Measurements from ENCODE around the gene SCN7A. TPM values are rescaled to one million over a fixed set of nuclear protein-coding genes. Genes with fewer than 3 reads are reported as not detected.
A peak's percentile ranks its signal among the peaks of the same experiment; 100 is the strongest.

SCN7A gene
- polyA plus RNA-seq, 1 donor (not counting 4 experiments of a cell fraction or from before 2014, with no cell fraction given): not detected

DNA sequence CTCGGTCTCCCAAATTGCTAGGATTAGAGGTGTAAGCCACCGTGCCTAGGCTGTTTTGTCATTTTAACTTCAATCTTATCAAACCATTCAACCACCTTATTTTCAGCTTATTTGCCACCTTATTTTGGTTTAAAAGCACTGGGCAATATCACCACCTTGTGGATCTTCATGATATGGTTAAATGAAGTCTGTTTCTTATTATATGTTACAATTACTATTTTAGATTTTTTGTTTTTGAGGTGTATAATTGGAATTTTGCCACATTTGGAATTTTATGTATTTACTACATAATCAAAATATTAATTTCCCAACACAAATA, 74.5 kb downstream of the SCN7A start:
- dilution Hi-C loops (cut with MboI; ENCODE audit: extremely low pct_ligation_motif_present, low sequenced_read_pairs): no loop called here
- H3K4me1 ChIP-seq (ENCODE audit: control insufficient read depth, extremely low read depth, insufficient read depth, low read length): no peaks in the 10 kb centered on the region
- DNase-seq (ENCODE audit: low read depth, low spot score) (peak; percentile 2), FAIRE-seq (no peak)
- H4K20me1 ChIP-seq (ENCODE audit: control insufficient read depth, extremely low read depth, insufficient read depth, low read length): no peaks in the 10 kb centered on the region
- no peak overlapping the region for H3K4me3 ChIP-seq (ENCODE audit: control insufficient read depth in 2 of 3, extremely low read depth in 1 of 3, insufficient read depth in 2 of 3, low read depth in 1 of 3, low read length in 3 of 3)
- H3K9ac ChIP-seq (ENCODE audit: control insufficient read depth, extremely low read depth, insufficient read depth, low read length): no peak overlapping the region
- H3K36me3 ChIP-seq (ENCODE audit: control insufficient read depth in 2 of 2, extremely low read depth in 1 of 2, insufficient read depth in 2 of 2, low read length in 2 of 2): no peaks in the 10 kb centered on the region
- H2AFZ ChIP-seq (ENCODE audit: control insufficient read depth, low read length): peak overlapping the region; percentile 4
- TF ChIP-seq, protein P1, sequence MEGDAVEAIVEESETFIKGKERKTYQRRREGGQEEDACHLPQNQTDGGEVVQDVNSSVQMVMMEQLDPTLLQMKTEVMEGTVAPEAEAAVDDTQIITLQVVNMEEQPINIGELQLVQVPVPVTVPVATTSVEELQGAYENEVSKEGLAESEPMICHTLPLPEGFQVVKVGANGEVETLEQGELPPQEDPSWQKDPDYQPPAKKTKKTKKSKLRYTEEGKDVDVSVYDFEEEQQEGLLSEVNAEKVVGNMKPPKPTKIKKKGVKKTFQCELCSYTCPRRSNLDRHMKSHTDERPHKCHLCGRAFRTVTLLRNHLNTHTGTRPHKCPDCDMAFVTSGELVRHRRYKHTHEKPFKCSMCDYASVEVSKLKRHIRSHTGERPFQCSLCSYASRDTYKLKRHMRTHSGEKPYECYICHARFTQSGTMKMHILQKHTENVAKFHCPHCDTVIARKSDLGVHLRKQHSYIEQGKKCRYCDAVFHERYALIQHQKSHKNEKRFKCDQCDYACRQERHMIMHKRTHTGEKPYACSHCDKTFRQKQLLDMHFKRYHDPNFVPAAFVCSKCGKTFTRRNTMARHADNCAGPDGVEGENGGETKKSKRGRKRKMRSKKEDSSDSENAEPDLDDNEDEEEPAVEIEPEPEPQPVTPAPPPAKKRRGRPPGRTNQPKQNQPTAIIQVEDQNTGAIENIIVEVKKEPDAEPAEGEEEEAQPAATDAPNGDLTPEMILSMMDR (optimal IDR thresholded peaks at IDR 0.05 in 1 of 3, IDR thresholded peaks at IDR 0.05 in 1 of 3, conservative IDR thresholded peaks at IDR 0.05 in 1 of 3; ENCODE audit: extremely low read depth in 1 of 3, insufficient read depth in 2 of 3, low read length in 3 of 3): peak in 2 of 3 experiments; percentile 35 to 47
- TF ChIP-seq EZH2 (IDR thresholded peaks at IDR 0.05; ENCODE audit: low read length): no peak
- no peak overlapping the region for H3K27ac ChIP-seq (ENCODE audit: control insufficient read depth, insufficient read depth, low read length)
- no peak overlapping the region for H3K4me2 ChIP-seq (ENCODE audit: control insufficient read depth, extremely low read depth, insufficient read depth, low read depth, low read length)
- no peaks in the 10 kb centered on the region for H3K9me3 ChIP-seq (ENCODE audit: control insufficient read depth, low read depth, low read length)
- no peaks in the 10 kb centered on the region for H3K79me2 ChIP-seq (ENCODE audit: control insufficient read depth, insufficient read depth, low read length)
- H3K9me1 ChIP-seq (ENCODE audit: control insufficient read depth, extremely low read depth, insufficient read depth, low read length): no peaks in the 10 kb centered on the region
- no peaks in the 10 kb centered on the region for H3K27me3 ChIP-seq (ENCODE audit: control insufficient read depth, extremely low read depth, insufficient read depth, low read length)

DNA sequence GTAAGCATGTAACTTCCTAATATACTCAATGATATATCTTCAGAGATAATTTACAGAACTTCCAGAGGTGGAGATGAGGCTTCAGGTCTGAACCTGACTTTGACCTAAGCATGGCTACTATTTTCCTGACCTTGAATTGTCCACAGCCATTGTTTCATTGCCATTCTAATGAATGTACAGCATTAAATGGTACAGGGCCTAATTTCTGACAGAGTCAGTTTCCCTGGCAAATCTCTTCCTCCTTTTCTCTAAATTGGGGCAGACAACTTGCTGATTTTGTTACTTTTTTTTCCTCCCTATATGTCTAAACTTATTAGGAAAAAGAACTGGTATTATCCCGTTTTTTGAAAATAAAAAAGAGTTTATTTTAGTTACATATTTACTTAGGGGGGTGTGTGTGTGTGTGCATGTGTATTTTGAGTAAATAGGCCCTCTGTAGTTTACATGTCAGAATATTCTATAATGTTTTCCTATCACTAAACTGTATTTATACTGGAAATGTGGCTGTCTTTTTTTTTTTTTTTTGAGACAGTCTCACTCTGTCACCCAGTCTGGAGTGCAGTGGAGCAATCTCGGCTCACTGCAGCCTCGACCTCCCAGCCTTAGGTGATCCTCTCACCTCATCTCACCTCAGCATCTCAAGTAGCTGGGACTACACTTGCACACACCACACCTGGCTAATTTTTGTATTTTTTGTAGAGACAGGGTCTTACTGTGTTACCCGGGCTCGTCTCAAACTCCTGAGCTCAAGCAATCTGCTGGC, 75.0 kb downstream of the SCN7A start:
- FAIRE-seq: no peak
- H3K4me3 ChIP-seq (ENCODE audit: control insufficient read depth in 2 of 3, extremely low read depth in 1 of 3, insufficient read depth in 2 of 3, low read depth in 1 of 3, low read length in 3 of 3): no peak overlapping the region
- H3K9ac ChIP-seq (ENCODE audit: control insufficient read depth, extremely low read depth, insufficient read depth, low read length): no peak overlapping the region
- no peak overlapping the region for H3K27ac ChIP-seq (ENCODE audit: control insufficient read depth, insufficient read depth, low read length)
- no peaks in the 10 kb centered on the region for H3K9me3 ChIP-seq (ENCODE audit: control insufficient read depth, low read depth, low read length)
- H3K79me2 ChIP-seq (ENCODE audit: control insufficient read depth, insufficient read depth, low read length): no peaks in the 10 kb centered on the region
- no peak for TF ChIP-seq EZH2 (IDR thresholded peaks at IDR 0.05; ENCODE audit: low read length)
- TF ChIP-seq, protein P1 (optimal IDR thresholded peaks at IDR 0.05 in 1 of 3, IDR thresholded peaks at IDR 0.05 in 1 of 3, conservative IDR thresholded peaks at IDR 0.05 in 1 of 3; ENCODE audit: extremely low read depth in 1 of 3, insufficient read depth in 2 of 3, low read length in 3 of 3): no peak
- peak overlapping the region; percentile 4 for H2AFZ ChIP-seq (ENCODE audit: control insufficient read depth, low read length)
- H4K20me1 ChIP-seq (ENCODE audit: control insufficient read depth, extremely low read depth, insufficient read depth, low read length): no peaks in the 10 kb centered on the region
- no peaks in the 10 kb centered on the region for H3K27me3 ChIP-seq (ENCODE audit: control insufficient read depth, extremely low read depth, insufficient read depth, low read length)
- H3K36me3 ChIP-seq (ENCODE audit: control insufficient read depth in 2 of 2, extremely low read depth in 1 of 2, insufficient read depth in 2 of 2, low read length in 2 of 2): no peaks in the 10 kb centered on the region
- no peak for DNase-seq (ENCODE audit: low read depth, low spot score)
- H3K9me1 ChIP-seq (ENCODE audit: control insufficient read depth, extremely low read depth, insufficient read depth, low read length): no peaks in the 10 kb centered on the region
- dilution Hi-C loops (cut with MboI; ENCODE audit: extremely low pct_ligation_motif_present, low sequenced_read_pairs): no loop called here
- H3K4me2 ChIP-seq (ENCODE audit: control insufficient read depth, extremely low read depth, insufficient read depth, low read depth, low read length): no peak overlapping the region
- no peaks in the 10 kb centered on the region for H3K4me1 ChIP-seq (ENCODE audit: control insufficient read depth, extremely low read depth, insufficient read depth, low read length)
